HPDE6-E6E7 (cell line): ENCODE data around the gene TUBG1.
"Not testable (repeated sequence)": the region's sequence is repeated elsewhere in the genome, so short reads cannot be mapped to it uniquely, and the experiment has no call there.

Source experiments
- DNase-seq: peaks from one replicate; pipeline ENCODE4 v3.0.0; 2011; ENCODE audit warnings: missing footprints; ENCODE audit errors: extremely low spot score

TUBG1 gene

GRCh38 chr17:42623732-42624596 lies 14.5 kb downstream of the TUBG1 start:
- DNase-seq = peak; percentile 89

DNA sequence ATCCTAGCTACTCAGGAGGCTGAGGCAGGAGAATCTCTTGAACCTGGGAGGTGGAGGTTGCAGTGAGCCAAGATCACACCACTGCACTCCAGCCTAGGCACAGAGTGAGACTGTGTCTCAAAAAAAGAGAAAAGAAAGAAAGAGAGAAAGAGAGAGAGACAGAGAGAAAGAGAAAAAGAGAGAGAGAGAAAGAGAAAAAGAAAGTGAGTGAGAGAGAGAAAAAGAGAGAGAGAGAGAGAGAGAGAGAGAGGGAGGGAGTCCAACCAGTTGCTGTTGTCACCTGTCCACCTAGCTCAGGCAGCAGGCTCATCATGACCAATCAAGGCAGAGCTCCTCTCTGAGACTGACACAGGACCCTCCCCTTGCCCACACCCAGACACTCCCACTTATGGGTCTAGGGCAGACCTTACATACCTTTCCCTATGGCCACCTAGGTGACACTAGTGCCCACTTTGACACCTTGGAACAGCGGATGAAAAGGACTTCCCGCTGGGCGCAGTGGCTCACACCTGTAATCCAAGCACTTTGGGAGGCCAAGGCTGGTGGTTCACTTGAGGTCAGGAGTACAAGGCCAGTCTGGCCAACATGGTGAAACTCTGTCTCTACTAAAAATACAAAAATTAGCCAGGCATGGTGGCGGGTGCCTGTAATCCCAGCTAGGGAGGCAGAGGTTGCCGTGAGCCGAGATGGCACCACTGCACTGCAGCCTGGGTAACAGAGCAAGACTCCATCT lies 17.7 kb downstream of the TUBG1 start:
- not testable (repeated sequence) for DNase-seq

DNA sequence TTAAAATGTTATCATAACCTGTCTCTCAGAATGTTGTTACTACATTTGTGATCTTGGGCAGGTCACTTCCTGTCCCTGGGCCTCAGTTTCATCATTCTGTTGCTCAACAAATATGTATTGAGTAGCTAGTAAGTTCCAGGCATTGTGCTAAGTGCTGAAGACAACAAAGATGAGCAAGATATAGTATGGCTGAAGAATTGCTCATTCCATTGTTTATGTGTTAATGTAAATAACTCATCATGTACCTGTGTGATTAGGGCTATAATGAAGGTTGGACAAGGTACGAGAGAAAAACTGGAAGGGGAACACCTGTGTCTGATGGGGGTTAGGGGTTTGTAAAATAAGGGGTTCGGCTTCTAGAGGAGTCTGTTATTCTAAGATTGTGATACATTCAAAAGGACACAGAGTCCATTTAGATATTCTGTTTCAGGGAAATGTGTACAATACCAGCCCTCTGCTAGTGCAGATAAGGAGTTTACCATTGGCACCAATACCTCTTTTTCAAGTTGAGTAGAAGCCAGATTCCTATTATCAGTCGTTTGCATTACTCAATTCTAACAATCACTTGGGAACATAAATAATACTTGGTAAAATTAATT lies 20.0 kb downstream of the TUBG1 start:
- DNase-seq = no peak

- DNase-seq = no peak
Measured at GRCh38 chr17:42632949-42633444, 23.5 kb downstream of the TUBG1 start.

DNA sequence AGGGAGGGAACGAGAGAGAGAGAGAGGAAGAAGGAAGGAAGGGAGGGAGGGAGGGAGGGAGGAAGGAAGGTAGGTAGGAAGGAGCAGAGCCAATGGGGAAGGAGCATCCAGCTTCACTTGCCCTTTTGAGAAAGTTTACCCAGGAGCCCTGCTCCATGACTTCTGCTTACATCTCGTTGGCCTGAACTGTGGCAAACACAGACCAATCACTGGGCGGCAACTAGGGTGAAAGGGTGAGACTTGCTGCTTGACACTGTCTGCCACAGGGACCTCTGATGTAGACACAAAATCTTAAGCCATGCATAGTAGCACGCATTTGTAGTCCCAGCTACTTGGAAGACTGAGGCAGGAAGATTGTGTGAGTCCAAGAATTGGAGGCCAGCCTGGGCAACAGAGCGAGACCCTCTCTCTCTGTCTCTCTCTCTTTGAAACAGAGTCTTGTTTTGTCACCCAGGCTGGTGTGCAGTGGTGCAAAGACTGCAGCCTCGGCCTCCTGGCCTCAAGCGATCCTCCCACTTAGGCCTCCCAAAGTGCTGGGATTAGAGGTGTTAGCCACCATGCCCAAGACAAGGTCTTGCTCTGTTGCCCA lies 30.1 kb downstream of the TUBG1 start:
- no peak for DNase-seq

DNA sequence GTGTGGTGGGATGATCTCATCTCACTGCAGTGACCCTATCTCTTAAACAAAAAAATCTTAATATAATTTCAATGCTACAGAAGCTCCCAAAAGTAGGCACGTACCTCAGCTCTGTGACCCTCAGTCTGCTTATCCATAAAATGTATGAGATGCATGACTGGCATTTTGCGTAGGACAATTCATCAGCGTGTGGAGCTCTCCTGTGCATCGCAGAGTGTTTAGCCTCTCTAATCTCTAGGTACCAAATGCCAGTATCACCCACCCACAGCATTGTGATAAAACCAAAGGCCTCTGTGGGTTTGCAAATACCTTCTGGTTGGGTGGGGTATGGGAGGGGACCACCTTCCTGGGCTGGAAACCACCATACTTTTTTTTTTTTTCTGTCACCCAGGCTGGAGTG lies 30.6 kb downstream of the TUBG1 start:
- no peak for DNase-seq

GRCh38 chr17:42642336-42642735 lies 32.9 kb downstream of the TUBG1 start:
- no peak for DNase-seq

- DNase-seq = no peak
Measured at GRCh38 chr17:42647778-42648177, 38.3 kb downstream of the TUBG1 start.

DNA sequence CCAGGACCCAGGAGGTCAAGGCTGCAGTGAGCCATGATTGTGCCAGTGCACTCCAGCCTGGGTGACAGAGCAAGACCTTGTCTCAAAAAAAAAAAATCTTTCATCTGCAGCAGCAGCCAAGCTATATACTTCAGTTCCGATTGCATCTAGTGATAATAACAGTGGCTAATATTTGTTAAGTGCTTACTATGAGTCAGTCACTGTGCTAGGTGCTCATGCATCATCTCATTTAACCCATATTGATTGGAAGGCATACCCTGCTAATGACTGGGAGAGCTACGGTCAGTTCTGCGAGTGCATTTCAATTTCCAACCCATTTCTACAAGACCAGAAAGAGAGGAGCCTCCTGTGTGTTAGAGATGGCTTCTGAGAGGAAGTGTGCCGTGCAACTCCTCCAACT lies 41.9 kb downstream of the TUBG1 start:
- DNase-seq = no peak

DNA sequence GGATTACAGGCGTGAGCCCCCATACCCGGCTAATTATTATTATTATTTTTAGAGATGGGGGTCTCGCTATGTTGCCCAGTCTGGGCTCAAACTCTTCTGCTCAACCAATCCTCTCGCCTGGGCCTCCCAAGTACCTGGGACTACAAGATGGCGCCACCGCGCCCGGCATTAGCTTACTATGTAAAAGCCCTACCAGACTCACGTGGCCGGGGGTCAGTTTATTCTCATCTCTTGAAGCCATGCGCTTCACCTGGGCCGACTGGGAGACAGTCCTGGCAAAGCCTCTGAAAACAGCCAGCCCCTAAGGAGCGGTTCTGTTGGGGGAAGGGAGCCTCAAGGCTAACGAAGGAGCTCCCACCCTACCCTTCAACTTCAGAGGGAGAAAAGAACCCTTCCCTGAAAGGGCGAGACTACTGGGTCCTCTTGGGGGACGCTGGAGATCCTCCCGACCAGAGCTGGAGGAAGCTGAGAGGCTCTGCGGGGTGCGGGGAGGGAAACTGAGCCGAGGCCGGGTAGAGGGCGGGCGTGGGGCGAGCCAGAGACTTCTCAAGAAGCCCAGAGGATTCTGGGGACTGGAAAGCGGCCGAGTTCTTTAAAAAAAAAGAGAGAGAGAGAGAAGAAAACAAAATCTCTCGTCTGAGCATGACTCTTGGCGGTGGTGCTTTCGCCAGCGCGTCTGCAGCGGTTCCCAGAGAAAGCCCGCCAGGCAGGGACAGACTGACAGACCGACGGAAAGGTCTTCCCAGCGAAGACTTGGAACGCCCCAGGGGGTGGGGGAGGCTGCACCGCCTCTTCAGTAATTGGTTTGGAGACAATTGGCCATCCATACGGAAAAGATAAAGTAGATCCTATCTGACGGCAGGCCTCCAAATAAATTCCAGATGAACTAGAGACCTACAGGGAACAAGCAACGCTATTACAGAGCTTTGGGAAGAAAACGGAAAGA lies 44.0 kb downstream of the TUBG1 start:
- DNase-seq = no peak

- no peak for DNase-seq
Measured at GRCh38 chr17:42655528-42655927, 46.0 kb downstream of the TUBG1 start.

DNA sequence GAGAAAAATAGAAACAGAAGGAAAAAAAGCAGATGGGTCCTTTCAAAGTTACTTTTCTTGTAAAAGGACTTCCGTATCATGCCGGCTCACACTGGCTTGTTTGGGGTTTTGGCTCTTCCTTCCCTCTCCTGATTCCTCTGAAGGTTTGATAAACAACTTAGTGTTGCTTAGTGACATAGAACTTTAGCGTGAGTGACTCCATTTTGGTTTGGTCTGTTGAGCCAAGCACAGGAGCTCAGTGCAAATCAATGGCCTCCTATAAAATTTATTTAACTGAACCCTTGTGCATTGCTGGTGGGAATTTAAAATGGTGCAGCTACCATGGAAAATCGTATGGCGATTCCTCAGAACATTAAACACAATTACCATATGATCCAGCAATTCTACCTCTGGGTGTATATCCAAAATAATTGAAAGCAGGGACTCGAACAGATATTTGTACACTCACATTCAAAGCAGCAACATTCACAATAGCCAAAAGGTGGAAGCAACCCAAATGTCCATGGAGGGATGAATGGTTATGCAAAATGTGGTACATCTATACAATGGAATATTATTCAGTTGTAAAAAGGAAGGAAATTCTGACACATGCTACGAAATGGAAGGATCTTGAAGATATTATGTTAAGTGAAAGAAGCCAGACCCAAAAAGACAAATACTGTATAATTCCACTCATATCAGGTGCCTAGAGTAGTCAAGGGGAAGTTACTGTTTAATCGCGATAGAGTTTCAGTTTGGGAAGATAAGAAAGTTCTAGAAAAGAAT lies 48.5 kb downstream of the TUBG1 start:
- no peak for DNase-seq

DNA sequence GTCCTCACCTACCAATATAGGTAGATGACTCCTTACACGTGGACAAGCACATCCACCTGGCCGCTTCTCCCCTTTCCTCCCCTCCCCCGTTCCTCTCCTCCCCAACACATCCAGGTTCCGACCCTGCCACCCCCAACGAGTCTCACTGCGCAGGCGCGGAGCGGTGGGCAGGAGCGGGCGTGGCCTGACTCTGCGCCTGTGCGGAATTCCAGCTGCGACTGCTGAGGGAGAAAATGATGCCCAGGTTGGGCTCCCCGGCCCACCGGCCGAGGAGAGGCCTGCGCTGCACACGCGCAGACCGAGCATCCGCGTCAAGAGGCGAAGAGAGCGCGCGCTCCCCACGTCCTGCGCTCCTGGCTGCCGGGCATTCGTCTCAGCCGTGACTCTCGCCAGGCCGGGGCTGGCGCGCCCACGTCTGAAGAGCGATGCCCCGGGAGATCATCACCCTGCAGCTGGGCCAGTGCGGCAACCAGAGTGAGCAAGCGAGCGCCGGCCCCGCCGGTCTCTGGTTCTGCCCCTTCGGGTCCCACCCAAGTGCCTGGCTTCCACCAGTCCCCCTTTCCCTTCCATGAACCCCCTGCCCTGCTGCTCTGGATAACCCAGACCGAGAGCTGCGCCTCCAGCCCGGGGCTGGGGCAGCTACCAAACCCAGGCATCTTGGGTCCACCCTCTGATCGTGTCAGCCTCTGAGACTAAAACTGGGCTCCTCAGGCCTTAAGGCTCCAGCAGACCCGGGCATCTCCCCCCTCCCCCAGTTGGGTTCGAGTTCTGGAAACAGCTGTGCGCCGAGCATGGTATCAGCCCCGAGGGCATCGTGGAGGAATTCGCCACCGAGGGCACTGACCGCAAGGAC lies 49.8 kb downstream of the TUBG1 start, which contains the start of gene TUBG2:
TSS of gene TUBG2 (plus strand) at position 206 of the 853 bp plus-strand sequence. CDS start at position 426, 220 bp downstream.
- peak; percentile 97 for DNase-seq

GRCh38 chr17:42659932-42660274 lies 50.4 kb downstream of the TUBG1 start:
- not testable (repeated sequence) for DNase-seq

DNA sequence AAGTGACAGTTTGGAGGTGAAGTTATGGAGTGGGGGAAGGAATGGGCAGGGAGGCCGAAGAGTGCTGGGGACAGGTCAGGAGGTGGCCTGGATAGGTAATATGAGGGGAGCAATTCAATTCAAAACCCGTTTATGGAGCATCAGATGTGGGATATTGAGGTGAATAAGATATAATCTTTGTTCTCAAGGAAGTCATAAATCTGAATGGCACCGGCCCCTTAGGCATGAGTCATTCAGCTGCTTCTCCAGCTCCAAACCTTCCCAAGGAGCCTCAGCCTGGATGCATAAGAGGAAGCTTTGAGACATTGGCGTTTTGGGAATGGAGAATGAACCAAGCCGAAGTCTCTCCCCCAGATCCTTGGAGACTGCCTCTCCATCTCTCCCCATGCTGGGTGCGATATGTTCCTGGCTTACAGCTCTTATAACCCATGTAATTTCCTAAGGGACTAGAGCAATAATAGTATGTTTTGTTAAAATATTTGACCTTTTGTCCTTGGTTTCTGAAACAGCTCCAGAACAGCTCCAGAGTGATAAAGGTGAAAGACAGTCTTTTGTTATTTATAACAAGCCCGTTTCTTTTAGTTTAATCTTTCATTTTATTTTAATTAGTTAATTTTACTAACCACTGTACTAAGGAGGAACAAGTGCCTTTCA lies 51.3 kb downstream of the TUBG1 start:
- DNase-seq = no peak
